GM12878 (cell line): ENCODE data around the gene ZBED3. TPM values are rescaled to one million over a fixed set of nuclear protein-coding genes. Genes with fewer than 3 reads are reported as not detected.

Experiments
- ATAC-seq: fragments of 200-7000 bp; cut with Tn5 transposase; 3 replicates; pipeline ENCODE4 v1.9.1; 2020; ENCODE audit warnings: mild to moderate bottlenecking, moderate library complexity
- BruUV-seq: library from RNA; stranded (reverse); fragments of 400-500 nt; replicated peaks from 2 replicates; lab custom pipeline; 2021; lab: Mats Ljungman, UMichigan
- CTCF ChIA-PET: fragments of 300-600 bp; sonication (Branson Sonifier 250); formaldehyde crosslinking; extraction: SDS; loops from one replicate; lab custom pipeline; 2021; ENCODE audit warnings: inconsistent platforms; lab: Yijun Ruan, JAX
- POLR2A ChIA-PET: fragments of 350-600 bp; formaldehyde crosslinking; extraction: SDS; loops from one replicate; lab custom pipeline; 2021; ENCODE audit warnings: inconsistent platforms; lab: Charles Lee
- RAD21 ChIA-PET: fragments of 300-600 bp; sonication (Branson Sonifier 250); formaldehyde crosslinking; loops from one replicate; lab custom pipeline; 2023; ENCODE audit warnings: antibody characterized with exemption; ENCODE audit not compliant: unreplicated experiment; lab: Charles Lee
- SMC1A ChIA-PET: fragments of 300-600 bp; sonication (Branson Sonifier 250); formaldehyde crosslinking; loops from one replicate; lab custom pipeline; 2023; ENCODE audit not compliant: unreplicated experiment, uncharacterized antibody; lab: Charles Lee
- DNase-seq: peaks from one replicate; pipeline ENCODE4 v3.0.0-alpha.2; 2011; ENCODE audit warnings: low read depth, low spot score
- FAIRE-seq: peaks from 3 replicates; lab custom pipeline; 2011; peaks lifted over from hg19 to GRCh38; lab: Jason Lieb, UNC
- H2AFZ ChIP-seq: 2 replicates; pipeline ENCODE4 v1.6.0; 2011; ENCODE audit warnings: low read depth, low read length, control low read depth; ENCODE audit not compliant: control insufficient read depth
- H3K27ac ChIP-seq: 2 replicates; pipeline ENCODE4 v1.5.1; 2011; ENCODE audit warnings: control low read depth; ENCODE audit not compliant: control insufficient read depth, insufficient read depth
- H3K27me3 ChIP-seq, 2 experiments: replicated peaks in 1 of 2; 2 replicates each; pipeline versions ENCODE4 v1.6.0 to v1.6.1; 2011; ENCODE audit warnings: low read length in 1 of 2; ENCODE audit not compliant: control insufficient read depth in 2 of 2, insufficient read depth in 2 of 2
- H3K36me3 ChIP-seq, 2 experiments: 2 replicates each; pipeline ENCODE4 v1.5.1; 2011; ENCODE audit warnings: low read length in 1 of 2; ENCODE audit not compliant: control insufficient read depth in 2 of 2, insufficient read depth in 2 of 2
- H3K4me1 ChIP-seq: 2 replicates; pipeline ENCODE4 v1.6.1; 2011; ENCODE audit warnings: mild to moderate bottlenecking, low read length, moderate library complexity, mixed read lengths; ENCODE audit not compliant: control insufficient read depth, insufficient read depth
- H3K4me2 ChIP-seq: 2 replicates; pipeline ENCODE4 v1.6.0; 2011; ENCODE audit warnings: control low read depth; ENCODE audit not compliant: control insufficient read depth, insufficient read depth
- H3K4me3 ChIP-seq: fragments of 200-600 bp; sonication (generic); 2 replicates; pipeline ENCODE4 v1.5.1; 2016
- H3K79me2 ChIP-seq: 2 replicates; pipeline ENCODE4 v1.6.0; 2011; ENCODE audit warnings: low read length; ENCODE audit not compliant: control insufficient read depth, insufficient read depth
- H3K9ac ChIP-seq: 2 replicates; pipeline ENCODE4 v1.8.0; 2011; ENCODE audit warnings: low read length, control low read depth, mixed read lengths; ENCODE audit not compliant: control insufficient read depth, insufficient read depth
- H3K9me3 ChIP-seq: replicated peaks from 3 replicates; pipeline ENCODE4 v1.5.1; 2011; ENCODE audit warnings: mild to moderate bottlenecking, low read length; ENCODE audit not compliant: control insufficient read depth, insufficient read depth
- H4K20me1 ChIP-seq: 2 replicates; pipeline ENCODE4 v1.6.0; 2011; ENCODE audit not compliant: control insufficient read depth, insufficient read depth
- CTCF ChIP-seq, 3 experiments: IDR thresholded peaks in 2 of 3; conservative IDR thresholded peaks in 1 of 3; 2 replicates each; pipeline ENCODE4 v1.5.1; 2011; ENCODE audit warnings: low read depth in 3 of 3, low read length in 3 of 3, mild to moderate bottlenecking in 3 of 3, control low read depth in 2 of 3, moderate library complexity in 2 of 3, inconsistent platforms in 1 of 3, mixed read lengths in 1 of 3; ENCODE audit not compliant: control insufficient read depth in 2 of 3, insufficient read depth in 1 of 3; ENCODE audit errors: extremely low read depth in 1 of 3
- RAD21 ChIP-seq: IDR thresholded peaks from 2 replicates; pipeline ENCODE4 v1.6.1; 2011; ENCODE audit warnings: mild to moderate bottlenecking, low read depth, low read length, moderate library complexity; ENCODE audit not compliant: insufficient read depth
- SP1 ChIP-seq: IDR thresholded peaks from one replicate; pipeline ENCODE4 v1.6.1; 2011; ENCODE audit warnings: low read depth, low read length
- SPI1 ChIP-seq: IDR thresholded peaks from 2 replicates; pipeline ENCODE4 v1.6.1; 2011; ENCODE audit warnings: low read depth, mild to moderate bottlenecking, low read length, moderate library complexity, borderline replicate concordance; ENCODE audit not compliant: insufficient read depth
- SRF ChIP-seq, 2 experiments: IDR thresholded peaks; 2 replicates each; pipeline ENCODE4 v1.6.1; 2011; ENCODE audit warnings: low read depth in 2 of 2, low read length in 2 of 2, mild to moderate bottlenecking in 1 of 2, moderate library complexity in 1 of 2
- TBL1XR1 ChIP-seq: IDR thresholded peaks from 2 replicates; pipeline ENCODE4 v1.6.1; 2012; ENCODE audit warnings: low read depth, low read length, improper control_type of control experiment
- WGBS: methylation state at CpG from one replicate; pipeline ENCODE4 v1.1.6; 2016; ENCODE audit warnings: low lambda C conversion rate; ENCODE audit not compliant: insufficient replicate concordance, insufficient coverage; ENCODE audit errors: missing lambda C conversion rate; 5-methylcytosine and 5-hydroxymethylcytosine counted together
- in situ Hi-C: fragments of 300-500 bp; cut with MboI; formaldehyde crosslinking; loops from 9 replicates; pipeline ENCODE4 v1.14.3; 2018; ENCODE audit warnings: mixed read lengths
- intact Hi-C: fragments of 100-400 bp; cut with micrococcal nuclease; formaldehyde crosslinking; loops from one replicate; pipeline ENCODE4 v1.14.2; 2022; ENCODE audit not compliant: unreplicated experiment
- polyA plus RNA-seq, 11 experiments: library from polyadenylated mRNA; depleted of rRNA in 4 of 11; unstranded in 6 of 11; stranded (reverse) in 5 of 11; fragments of >200 nt; fragmentation: Nextera tagmentation in 4 of 11; fragmentation: Illumina TruSeq in 1 of 11; extraction: Ambion mirVana in 4 of 11; extraction: Trizol in 1 of 11; gene quantifications; 1 replicate in 1 of 11; 2 replicates in 10 of 11; pipeline versions ENCODE4 v1.2.1 to v1.2.3, GENCODE V29; 2011 to 2016; ENCODE audit warnings: inconsistent platforms in 2 of 11, missing spikeins in 2 of 11, low read depth in 1 of 11
- total RNA-seq, 4 experiments: library from RNA; depleted of rRNA in 3 of 4; stranded (reverse); fragments of >200 nt in 3 of 4; fragmentation: Illumina TruSeq in 1 of 4; extraction: Trizol in 1 of 4; gene quantifications; 2 replicates each; pipeline versions ENCODE4 v1.2.1 to v1.2.3, GENCODE V29; 2013 to 2021

ZBED3 gene
- total and polyA plus RNA-seq, 10 of the 15 experiments (the other 5 are each of a cell fraction or from before 2014, with no cell fraction given) = 1.0 to 16.9 (median 2.5) TPM

- SMC1A ChIA-PET = interaction anchor here (0.6 to 0.9 kb wide), 2 partner anchors 10 to 498 kb away, joined by 3 read pairs; no protein-coding TSS in a partner anchor
- no peak overlapping the region for H2AFZ ChIP-seq
- no peak overlapping the region for H3K27ac ChIP-seq
- TF ChIP-seq SPI1 (no peak), CTCF (IDR thresholded peaks at IDR 0.05 in 2 of 3, conservative IDR thresholded peaks at IDR 0.05 in 1 of 3; ENCODE audit: control insufficient read depth in 2 of 3, extremely low read depth in 1 of 3, insufficient read depth in 1 of 3, low read depth in 3 of 3, low read length in 3 of 3) (no peak), TBL1XR1 (no peak), RAD21 (no peak), SP1 (no peak), SRF (IDR thresholded peaks at IDR 0.05; ENCODE audit: low read depth in 2 of 2, low read length in 2 of 2) (no peak)
- TF ChIP-seq, all 136 proteins: peak for 0
- no peak overlapping the region for H3K4me2 ChIP-seq
- H3K79me2 ChIP-seq = no peaks in the 10 kb centered on the region
- BruUV-seq = no TSS peak
- no peaks in the 10 kb centered on the region for H3K27me3 ChIP-seq
- intact Hi-C loops = no loop called here
- H3K4me3 ChIP-seq = no peak overlapping the region
- CTCF ChIA-PET = interaction anchor here (0.5 kb wide), 1 partner anchor 545 kb away, joined by 4 read pairs; no protein-coding TSS in a partner anchor
- H3K9ac ChIP-seq = no peak overlapping the region
- WGBS = 0% methylated on average over 1 of the region's 1 CpG
- H3K36me3 ChIP-seq = no peaks in the 10 kb centered on the region
- DNase-seq (no peak), ATAC-seq (no peak), FAIRE-seq (no peak)
- in situ Hi-C loops = no loop called here
- H3K9me3 ChIP-seq = no peaks in the 10 kb centered on the region
- H3K4me1 ChIP-seq = no peaks in the 10 kb centered on the region
- POLR2A ChIA-PET = no interaction called here
- no peaks in the 10 kb centered on the region for H4K20me1 ChIP-seq
- RAD21 ChIA-PET = no interaction called here
Measured at GRCh38 chr5:77133061-77133758, 46.1 kb upstream of the ZBED3 start.
